ENCODE measurements around the gene KLHL24.
"Not testable (repeated sequence)": the region's sequence is repeated elsewhere in the genome, so short reads cannot be mapped to it uniquely, and the experiment has no call there.

The KLHL24 gene

DNA sequence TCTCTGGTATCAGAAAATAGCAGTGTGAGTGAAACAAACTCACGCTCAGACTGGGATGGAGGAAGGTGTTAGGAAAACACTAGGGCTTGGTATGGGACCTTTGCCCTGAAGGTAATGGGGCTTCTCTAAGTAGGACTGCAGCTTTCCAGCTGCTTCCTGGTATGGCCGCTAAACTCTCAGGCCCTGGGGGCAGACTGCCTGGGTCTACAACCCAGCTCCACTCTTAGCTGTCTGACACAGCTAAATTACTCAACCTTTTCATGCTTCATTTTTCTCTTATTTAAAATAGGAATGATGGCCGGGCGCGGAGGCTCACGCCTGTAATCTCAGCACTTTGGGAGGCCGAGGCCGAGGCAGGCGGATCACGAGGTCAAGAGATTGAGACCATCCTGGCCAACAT, 57.0 kb downstream of the KLHL24 start:
- no peak for DNase-seq (ENCODE audit: low read depth, low spot score)
- H3K27ac ChIP-seq, result no peak overlapping the region

DNA sequence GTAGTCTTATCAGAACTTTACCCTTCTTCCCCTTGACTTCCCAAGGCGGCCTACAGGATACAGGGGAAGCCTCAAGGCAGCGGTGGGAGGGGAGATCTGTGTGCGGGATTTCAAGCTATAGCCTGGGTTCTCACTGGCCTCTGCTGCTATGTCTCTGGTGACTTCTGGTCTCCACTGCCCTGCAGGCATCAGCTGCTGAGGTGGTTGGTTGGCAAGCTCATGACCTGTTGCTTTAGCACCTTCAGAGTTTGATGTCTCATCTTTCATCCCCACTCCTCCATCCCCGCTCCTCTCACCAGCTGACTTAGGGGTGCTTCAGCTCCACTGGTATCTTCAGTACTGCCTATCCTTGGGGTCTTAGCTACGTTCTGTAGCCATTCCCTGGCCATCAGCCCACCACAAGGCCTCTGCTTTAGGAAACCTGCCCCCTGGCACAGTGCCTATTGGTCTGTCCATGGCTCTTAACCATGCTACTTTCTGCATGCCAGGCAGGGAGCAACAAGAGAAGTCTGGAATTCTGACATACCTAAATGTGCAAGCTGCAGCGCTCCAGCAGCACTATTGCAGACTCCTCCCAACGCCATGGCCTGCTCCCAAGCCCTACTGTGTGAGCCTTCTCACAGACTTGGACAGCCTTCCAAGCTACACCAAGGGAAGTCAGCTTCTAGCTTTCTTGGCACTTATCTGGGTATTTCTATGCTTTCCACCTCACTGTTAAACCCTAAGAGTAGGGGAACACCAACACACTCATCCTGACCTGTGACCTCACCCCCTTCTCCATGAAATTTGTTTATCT, 60.3 kb downstream of the KLHL24 start:
- DNase-seq (ENCODE audit: low read depth, low spot score), result no peak
- H3K27ac ChIP-seq, result no peak overlapping the region

- H3K27ac ChIP-seq, result no peak overlapping the region
- no peak for DNase-seq (ENCODE audit: low read depth, low spot score)
Measured at GRCh38 chr3:183697123-183697609, 61.7 kb downstream of the KLHL24 start.

DNA sequence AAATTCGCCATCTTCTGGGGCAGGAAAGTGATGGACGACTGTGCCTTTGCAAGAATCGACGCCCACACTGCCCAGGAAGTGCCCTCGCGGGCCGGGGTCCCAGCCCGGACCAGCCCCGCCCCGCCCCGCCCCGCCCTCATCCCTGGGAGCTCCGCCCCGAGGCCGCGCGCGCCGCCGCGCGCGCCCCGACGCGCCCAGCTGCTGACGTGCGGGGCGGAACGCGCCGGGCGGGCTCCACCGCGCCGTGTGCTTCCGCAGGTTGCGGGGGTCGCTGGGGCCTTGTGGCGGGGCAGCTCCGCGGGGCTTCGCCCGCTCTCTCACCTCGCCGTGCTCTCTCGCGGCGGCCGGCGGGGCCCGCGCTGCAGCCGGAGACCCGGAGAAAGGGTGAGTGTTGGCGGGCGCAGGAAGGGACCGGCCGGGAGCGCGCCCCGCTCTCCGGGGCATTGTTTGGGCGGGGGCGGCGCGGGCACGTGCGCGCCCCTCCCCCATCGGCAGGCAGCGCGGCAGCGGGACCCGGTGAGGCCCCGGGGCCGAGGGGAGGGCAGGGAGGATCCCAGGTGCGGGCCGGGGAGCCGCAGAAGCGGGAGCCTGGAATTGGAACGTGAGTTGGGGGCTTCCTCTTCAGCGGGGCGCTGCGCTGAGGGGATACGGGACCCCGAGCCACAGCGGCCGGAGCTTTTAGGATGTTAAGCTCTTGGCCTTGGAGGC, 62.3 kb downstream of the KLHL24 start, which contains the start of gene YEATS2:
Gene YEATS2 (plus strand): TSS at position 188 of the 708 bp plus-strand sequence. CDS start 17,366 bp downstream, outside the sequence.
- H3K27ac ChIP-seq, result peak within 1 kb of the TSS; percentile 55
- no peak for DNase-seq (ENCODE audit: low read depth, low spot score)

DNA sequence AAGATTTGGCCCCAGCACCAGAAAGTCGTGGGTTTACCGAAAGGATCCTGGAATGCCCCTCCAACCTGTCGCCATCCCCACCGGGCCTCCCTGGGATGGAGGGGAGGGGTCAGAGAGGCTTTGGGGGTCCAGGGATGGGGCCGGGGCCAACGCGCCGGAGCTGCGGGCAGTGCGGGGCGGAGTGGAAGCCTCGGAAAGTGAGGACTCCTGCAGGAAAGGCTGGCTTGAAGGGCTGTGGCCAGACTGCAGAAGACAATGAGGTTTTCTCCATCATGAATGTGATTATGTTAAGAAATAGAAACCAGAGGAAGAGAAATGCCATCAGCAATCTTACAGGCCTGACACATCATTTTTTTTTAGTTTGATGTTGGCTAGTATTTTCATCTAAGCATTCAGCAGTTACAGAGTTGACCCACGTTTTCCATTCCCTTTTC, 62.9 kb downstream of the KLHL24 start:
- DNase-seq (ENCODE audit: low read depth, low spot score), result no peak

GRCh38 chr3:183698756-183699155, 63.3 kb downstream of the KLHL24 start:
- DNase-seq (ENCODE audit: low read depth, low spot score), result no peak
- H3K27ac ChIP-seq, result peak overlapping the region; percentile 55

More for the DNA sequence above, 62.9 kb downstream of the KLHL24 start:
- peak overlapping the region; percentile 55 for H3K27ac ChIP-seq

- DNase-seq (ENCODE audit: low read depth, low spot score), result no peak
- H3K27ac ChIP-seq, result no peak overlapping the region
Measured at GRCh38 chr3:183699238-183699947, 64.0 kb downstream of the KLHL24 start.

DNA sequence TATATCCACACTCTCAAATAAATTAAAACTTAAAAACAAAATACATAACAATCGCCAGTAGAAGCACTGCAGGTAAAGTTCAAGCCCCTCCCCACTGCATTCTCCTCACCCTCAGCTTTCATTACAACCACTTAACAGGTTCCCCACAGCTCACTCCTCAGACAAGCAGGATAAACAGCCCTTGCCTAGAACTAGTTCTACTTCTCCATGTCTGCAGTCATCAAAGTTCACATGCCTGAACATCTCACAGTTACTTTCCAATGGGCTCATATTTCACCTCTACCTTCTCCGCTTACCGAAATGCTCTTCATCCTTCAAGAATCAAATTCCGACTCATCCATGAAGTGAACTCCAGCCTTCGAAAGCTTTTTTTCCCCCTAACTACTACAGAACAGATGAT, 66.3 kb downstream of the KLHL24 start:
- H3K27ac ChIP-seq, result no peak overlapping the region
- no peak for DNase-seq (ENCODE audit: low read depth, low spot score)

GRCh38 chr3:183703892-183704291, 68.5 kb downstream of the KLHL24 start:
- H3K27ac ChIP-seq; DNase-seq (ENCODE audit: low read depth, low spot score): not testable (repeated sequence)

GRCh38 chr3:183710231-183710630, 74.8 kb downstream of the KLHL24 start:
- DNase-seq (ENCODE audit: low read depth, low spot score), result no peak
- no peak overlapping the region for H3K27ac ChIP-seq

GRCh38 chr3:183711516-183711915, 76.1 kb downstream of the KLHL24 start:
- H3K27ac ChIP-seq, result no peak overlapping the region
- DNase-seq (ENCODE audit: low read depth, low spot score), result no peak

- no peak overlapping the region for H3K27ac ChIP-seq
- no peak for DNase-seq (ENCODE audit: low read depth, low spot score)
Measured at GRCh38 chr3:183714622-183715021, 79.2 kb downstream of the KLHL24 start.

DNA sequence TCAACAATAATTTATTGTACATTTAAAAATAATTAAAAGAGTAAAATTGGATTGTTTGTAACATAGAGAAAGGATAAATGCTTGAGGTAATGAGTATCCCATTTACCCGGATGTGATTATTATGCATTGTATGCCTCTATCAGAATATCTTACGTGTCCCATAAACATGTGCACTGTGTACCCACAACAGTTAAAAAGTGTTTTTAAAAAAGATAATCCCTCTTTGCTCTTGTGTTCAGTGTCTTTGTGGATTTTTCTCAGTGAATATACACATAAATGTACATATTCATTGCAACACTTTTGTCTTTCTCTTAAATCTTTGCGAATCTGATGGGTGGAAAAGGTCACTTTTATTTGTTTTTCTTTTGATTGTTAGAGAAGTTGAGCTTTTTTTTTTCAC, 82.6 kb downstream of the KLHL24 start:
- no peak overlapping the region for H3K27ac ChIP-seq
- DNase-seq (ENCODE audit: low read depth, low spot score), result no peak

DNA sequence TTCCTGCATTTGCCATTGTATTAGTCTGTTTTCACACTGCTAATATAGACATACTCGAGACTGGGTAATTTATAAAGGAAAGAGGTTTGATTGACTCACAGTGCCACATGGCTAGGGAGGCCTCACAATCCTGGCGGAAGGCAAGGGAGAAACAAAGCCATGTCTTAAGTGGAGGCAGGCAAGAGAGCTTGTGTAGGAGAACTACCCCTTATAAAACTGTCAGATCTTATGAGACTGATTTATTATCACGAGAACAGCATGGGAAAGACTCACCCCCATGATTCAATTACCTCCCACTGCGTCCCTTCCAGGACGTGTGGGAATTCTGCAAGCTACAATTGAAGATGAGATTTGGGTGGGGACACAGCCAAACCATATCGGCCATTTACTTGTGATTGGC, 90.0 kb downstream of the KLHL24 start:
- H3K27ac ChIP-seq, result no peak overlapping the region
- no peak for DNase-seq (ENCODE audit: low read depth, low spot score)

DNA sequence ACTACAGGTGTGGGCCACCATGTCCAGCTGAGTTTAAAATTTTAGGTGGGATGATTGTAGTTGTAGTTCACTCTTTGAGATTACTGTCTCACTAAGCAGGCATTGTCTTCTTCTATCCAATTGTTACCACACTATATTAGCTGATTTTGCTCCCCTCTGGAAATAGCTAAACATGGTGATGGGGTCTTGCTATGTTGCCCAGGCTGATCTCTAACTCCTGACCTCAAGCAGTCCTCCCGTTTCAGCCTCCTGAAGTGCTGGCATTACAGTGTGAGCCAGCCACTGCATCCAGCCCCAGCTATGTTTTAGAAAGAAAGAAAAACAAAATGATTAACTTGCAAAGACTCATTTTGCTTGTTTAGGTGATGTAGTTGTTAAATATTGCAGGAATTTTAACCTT, 92.8 kb downstream of the KLHL24 start:
- H3K27ac ChIP-seq, result no peak overlapping the region
- no peak for DNase-seq (ENCODE audit: low read depth, low spot score)

GRCh38 chr3:183730361-183730760, 94.9 kb downstream of the KLHL24 start:
- DNase-seq (ENCODE audit: low read depth, low spot score), result no peak

GRCh38 chr3:183731611-183732010, 96.2 kb downstream of the KLHL24 start:
- no peak for DNase-seq (ENCODE audit: low read depth, low spot score)
- H3K27ac ChIP-seq, result no peak overlapping the region

More at GRCh38 chr3:183730361-183730760, 94.9 kb downstream of the KLHL24 start:
- no peak overlapping the region for H3K27ac ChIP-seq

- H3K27ac ChIP-seq, result no peak overlapping the region
- no peak for DNase-seq (ENCODE audit: low read depth, low spot score)
Measured at GRCh38 chr3:183733553-183733952, 98.1 kb downstream of the KLHL24 start.

All from epithelial cell of prostate (primary cell).